Fibroblast of villous mesenchyme (primary cell): ENCODE results near the gene CCDC190. TPM values are rescaled to one million over a fixed set of nuclear protein-coding genes. Genes with fewer than 3 reads are reported as not detected.

Source experiments
- DNase-seq: peaks from one replicate; pipeline ENCODE4 v3.0.0-alpha.2; 2010; ENCODE audit warnings: low read depth
- H3K4me3 ChIP-seq: 2 replicates; pipeline ENCODE4 v1.5.1; 2011; ENCODE audit warnings: low read depth, mild to moderate bottlenecking, low read length
- CTCF ChIP-seq: IDR thresholded peaks from 2 replicates; pipeline ENCODE4 v1.5.1; 2012; ENCODE audit warnings: low read depth, mild to moderate bottlenecking, low read length; ENCODE audit not compliant: insufficient read depth
- total RNA-seq: library from RNA; depleted of rRNA; stranded (reverse); fragments of >200 nt; gene quantifications from 2 replicates; pipeline ENCODE4 v1.2.3, GENCODE V29; 2012

CCDC190 gene
- total RNA-seq, 1 donor = 0.43 TPM

GRCh38 chr1:162904579-162904978 lies 43.6 kb upstream of the CCDC190 start:
- DNase-seq = no peak

DNA sequence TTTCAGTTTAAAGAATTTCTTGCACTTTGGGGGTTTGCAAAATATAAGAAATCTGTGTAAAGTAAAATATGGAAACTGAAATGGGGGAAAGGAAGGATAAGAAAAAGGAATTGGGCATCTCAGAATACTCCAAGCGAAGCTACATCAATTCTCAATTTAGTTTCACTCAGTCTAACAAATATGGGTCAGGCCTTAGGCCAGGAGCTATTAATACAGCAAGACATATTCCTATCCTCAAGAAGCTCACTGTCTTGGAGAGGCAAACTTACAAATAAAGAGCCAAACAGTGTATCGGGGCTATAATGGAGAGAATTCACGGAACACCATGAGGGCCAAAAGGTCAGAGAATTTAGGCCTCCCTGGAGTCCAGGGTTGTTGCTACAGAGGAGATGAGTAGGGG lies 43.0 kb upstream of the CCDC190 start:
- H3K4me3 ChIP-seq = no peak overlapping the region
- DNase-seq = no peak
- TF ChIP-seq CTCF = no peak

More at GRCh38 chr1:162904579-162904978, 43.6 kb upstream of the CCDC190 start:
- no peak overlapping the region for H3K4me3 ChIP-seq
- no peak for TF ChIP-seq CTCF

GRCh38 chr1:162903246-162903645 lies 42.3 kb upstream of the CCDC190 start:
- TF ChIP-seq CTCF = no peak
- no peak overlapping the region for H3K4me3 ChIP-seq
- DNase-seq = no peak

GRCh38 chr1:162902416-162902815 lies 41.4 kb upstream of the CCDC190 start:
- TF ChIP-seq CTCF = no peak
- no peak for DNase-seq

DNA sequence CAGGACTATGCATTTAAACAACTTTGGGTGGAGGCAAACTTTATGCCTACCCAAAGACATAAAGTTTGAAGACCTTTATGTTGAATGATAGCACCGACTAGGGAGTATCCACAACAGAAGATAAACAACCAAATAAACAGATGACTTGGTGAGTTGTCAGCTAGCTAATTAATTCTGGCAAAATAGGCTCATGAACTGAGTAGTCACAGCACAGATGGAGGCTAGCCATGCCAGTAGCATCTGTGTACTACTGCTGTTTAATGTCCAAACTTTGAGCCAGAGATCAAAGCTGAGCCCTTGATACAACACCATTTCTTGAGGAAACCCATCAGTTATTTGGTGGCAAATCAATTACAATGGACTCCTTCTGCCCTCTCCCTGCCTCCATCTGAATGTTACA lies 40.3 kb upstream of the CCDC190 start:
- DNase-seq = no peak
- no peak for TF ChIP-seq CTCF
- H3K4me3 ChIP-seq = no peak overlapping the region

More at GRCh38 chr1:162902416-162902815, 41.4 kb upstream of the CCDC190 start:
- no peak overlapping the region for H3K4me3 ChIP-seq

GRCh38 chr1:162899422-162900146 lies 38.6 kb upstream of the CCDC190 start:
- peak; percentile 41 for DNase-seq
- no peak overlapping the region for H3K4me3 ChIP-seq
- TF ChIP-seq CTCF = no peak

- H3K4me3 ChIP-seq = no peak overlapping the region
- no peak for TF ChIP-seq CTCF
- DNase-seq = no peak
Measured at GRCh38 chr1:162893612-162893908, 32.6 kb upstream of the CCDC190 start.
